Measurements from ENCODE around the gene SOHLH1. TPM values are rescaled to one million over a fixed set of nuclear protein-coding genes. Genes with fewer than 3 reads are reported as not detected.

Gene SOHLH1
- total RNA-seq, 1 experiment from 2014 or later = not detected

DNA sequence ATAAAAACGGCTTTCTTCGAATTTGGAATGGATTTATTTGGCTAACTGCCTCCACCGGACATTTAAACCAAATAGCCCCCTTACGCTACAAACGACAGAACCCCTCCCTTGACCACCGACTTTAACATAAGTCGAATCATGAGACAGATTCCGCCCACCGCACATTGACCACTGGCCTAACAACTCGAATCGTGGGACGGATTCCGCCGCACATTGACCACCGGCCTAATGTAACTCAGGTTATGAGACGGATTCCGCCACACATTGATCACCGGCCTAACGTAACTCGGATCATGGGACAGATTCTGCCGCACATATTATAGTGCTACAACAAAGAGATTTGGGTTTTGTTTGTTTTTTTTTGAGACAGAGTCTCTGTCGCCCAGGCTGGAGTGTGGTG is 38.9 kb downstream of the SOHLH1 start:
- intact Hi-C loops (cut with micrococcal nuclease; ENCODE audit: unreplicated experiment) = no loop called here
- Histone ChIP-seq H3K4me3 (ENCODE audit: low read depth, low read length, poor library complexity, severe bottlenecking) (no peak overlapping the region), H3K4me1 (ENCODE audit: insufficient read depth, low read length, poor library complexity, severe bottlenecking) (no peaks in the 10 kb centered on the region), H3K27ac (ENCODE audit: low read depth, low read length, poor library complexity, severe bottlenecking) (no peak overlapping the region), H3K9me3 (ENCODE audit: low read depth, low read length, poor library complexity, severe bottlenecking) (no peaks in the 10 kb centered on the region), H3K36me3 (ENCODE audit: insufficient read depth, low read length, poor library complexity, severe bottlenecking) (no peaks in the 10 kb centered on the region), H3K27me3 (replicated peaks; ENCODE audit: insufficient read depth, low read depth, low read length, poor library complexity) (no peaks in the 10 kb centered on the region)
- BruUV-seq (replicated peaks) = no TSS peak
- no peak for DNase-seq (ENCODE audit: low spot score)
- no peak for TF ChIP-seq EZH2 (IDR thresholded peaks at IDR 0.05; ENCODE audit: borderline replicate concordance, low read depth, low read length, poor library complexity, severe bottlenecking)
- TF ChIP-seq, protein P1, sequence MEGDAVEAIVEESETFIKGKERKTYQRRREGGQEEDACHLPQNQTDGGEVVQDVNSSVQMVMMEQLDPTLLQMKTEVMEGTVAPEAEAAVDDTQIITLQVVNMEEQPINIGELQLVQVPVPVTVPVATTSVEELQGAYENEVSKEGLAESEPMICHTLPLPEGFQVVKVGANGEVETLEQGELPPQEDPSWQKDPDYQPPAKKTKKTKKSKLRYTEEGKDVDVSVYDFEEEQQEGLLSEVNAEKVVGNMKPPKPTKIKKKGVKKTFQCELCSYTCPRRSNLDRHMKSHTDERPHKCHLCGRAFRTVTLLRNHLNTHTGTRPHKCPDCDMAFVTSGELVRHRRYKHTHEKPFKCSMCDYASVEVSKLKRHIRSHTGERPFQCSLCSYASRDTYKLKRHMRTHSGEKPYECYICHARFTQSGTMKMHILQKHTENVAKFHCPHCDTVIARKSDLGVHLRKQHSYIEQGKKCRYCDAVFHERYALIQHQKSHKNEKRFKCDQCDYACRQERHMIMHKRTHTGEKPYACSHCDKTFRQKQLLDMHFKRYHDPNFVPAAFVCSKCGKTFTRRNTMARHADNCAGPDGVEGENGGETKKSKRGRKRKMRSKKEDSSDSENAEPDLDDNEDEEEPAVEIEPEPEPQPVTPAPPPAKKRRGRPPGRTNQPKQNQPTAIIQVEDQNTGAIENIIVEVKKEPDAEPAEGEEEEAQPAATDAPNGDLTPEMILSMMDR (conservative IDR thresholded peaks at IDR 0.05; ENCODE audit: low read depth, low read length) = no peak
- ChIA-PET POLR2A (ENCODE audit: low non-redundant PET) (no interaction called here), CTCF (no interaction called here)

DNA sequence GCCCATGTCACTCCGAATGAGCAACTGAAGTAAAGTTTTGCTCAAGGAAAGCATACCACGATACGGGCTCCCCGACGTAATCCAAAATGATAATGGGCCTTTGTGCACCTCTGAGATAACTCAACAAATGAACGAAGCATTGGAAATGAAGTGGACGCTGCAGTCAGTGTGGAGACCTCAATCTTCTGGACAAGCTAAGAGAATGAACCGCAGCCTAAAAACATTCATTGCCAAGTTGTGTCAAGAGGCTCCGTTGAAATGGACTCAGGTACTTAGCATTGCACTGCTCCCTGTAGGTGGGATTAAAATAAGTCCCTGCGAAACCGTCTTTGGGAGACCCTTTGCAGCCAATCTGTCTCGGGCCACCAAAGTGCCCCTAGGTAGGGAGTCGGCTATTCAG is 40.0 kb downstream of the SOHLH1 start:
- intact Hi-C loops (cut with micrococcal nuclease; ENCODE audit: unreplicated experiment) = no loop called here
- TF ChIP-seq, protein P1 (conservative IDR thresholded peaks at IDR 0.05; ENCODE audit: low read depth, low read length) = no peak
- no peak for TF ChIP-seq EZH2 (IDR thresholded peaks at IDR 0.05; ENCODE audit: borderline replicate concordance, low read depth, low read length, poor library complexity, severe bottlenecking)
- Histone ChIP-seq H3K4me1 (ENCODE audit: insufficient read depth, low read length, poor library complexity, severe bottlenecking) (no peaks in the 10 kb centered on the region), H3K4me3 (ENCODE audit: low read depth, low read length, poor library complexity, severe bottlenecking) (no peak overlapping the region), H3K27ac (ENCODE audit: low read depth, low read length, poor library complexity, severe bottlenecking) (no peak overlapping the region), H3K27me3 (replicated peaks; ENCODE audit: insufficient read depth, low read depth, low read length, poor library complexity) (no peaks in the 10 kb centered on the region), H3K36me3 (ENCODE audit: insufficient read depth, low read length, poor library complexity, severe bottlenecking) (no peaks in the 10 kb centered on the region), H3K9me3 (ENCODE audit: low read depth, low read length, poor library complexity, severe bottlenecking) (peaks cover under 1% of the 10 kb centered on the region)
- no TSS peak for BruUV-seq (replicated peaks)
- ChIA-PET POLR2A (ENCODE audit: low non-redundant PET) (no interaction called here), CTCF (no interaction called here)
- DNase-seq (ENCODE audit: low spot score) = no peak

DNA sequence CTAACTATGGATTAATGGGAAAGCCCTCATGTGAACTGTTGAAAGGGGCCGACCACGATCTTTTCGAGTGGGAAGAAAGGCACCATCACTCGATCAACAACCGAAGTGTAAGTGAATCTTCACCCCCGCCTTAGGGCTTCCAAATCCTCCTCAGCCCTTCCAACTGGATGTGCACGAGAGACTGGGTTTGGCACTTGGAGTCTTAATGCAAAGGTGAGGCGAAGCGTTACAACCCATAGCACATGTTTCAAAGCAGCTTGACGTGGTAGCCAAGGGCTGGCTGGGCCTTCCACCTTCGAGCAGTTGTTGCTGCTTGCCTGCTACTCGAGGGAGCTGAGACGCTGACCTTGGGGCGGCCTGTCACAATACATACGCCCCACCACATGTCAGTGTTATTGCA is 41.9 kb downstream of the SOHLH1 start:
- TF ChIP-seq EZH2 (IDR thresholded peaks at IDR 0.05; ENCODE audit: borderline replicate concordance, low read depth, low read length, poor library complexity, severe bottlenecking) = no peak
- TF ChIP-seq, protein P1 (conservative IDR thresholded peaks at IDR 0.05; ENCODE audit: low read depth, low read length) = no peak
- Histone ChIP-seq H3K27me3 (replicated peaks; ENCODE audit: insufficient read depth, low read depth, low read length, poor library complexity) (no peaks in the 10 kb centered on the region), H3K27ac (ENCODE audit: low read depth, low read length, poor library complexity, severe bottlenecking) (no peak overlapping the region), H3K36me3 (ENCODE audit: insufficient read depth, low read length, poor library complexity, severe bottlenecking) (no peaks in the 10 kb centered on the region), H3K4me3 (ENCODE audit: low read depth, low read length, poor library complexity, severe bottlenecking) (no peak overlapping the region), H3K9me3 (ENCODE audit: low read depth, low read length, poor library complexity, severe bottlenecking) (peaks cover 14% of the 10 kb centered on the region), H3K4me1 (ENCODE audit: insufficient read depth, low read length, poor library complexity, severe bottlenecking) (no peaks in the 10 kb centered on the region)
- intact Hi-C loops (cut with micrococcal nuclease; ENCODE audit: unreplicated experiment) = no loop called here
- no TSS peak for BruUV-seq (replicated peaks)
- ChIA-PET CTCF (no interaction called here), POLR2A (ENCODE audit: low non-redundant PET) (no interaction called here)
- DNase-seq (ENCODE audit: low spot score) = no peak

Measured in A673 (cell line).